ENCODE measurements around the gene S100A5. TPM values are rescaled to one million over a fixed set of nuclear protein-coding genes. Genes with fewer than 3 reads are reported as not detected.

S100A5 gene
- total and polyA plus RNA-seq, 9 of the 15 experiments (the other 6 are each of a cell fraction or from before 2014, with no cell fraction given) = 0.56 to 1.4 (median 0.64) TPM; not detected in 5

- TF ChIP-seq MGA (IDR thresholded peaks at IDR 0.05) (peak; percentile 44), SLC30A9 (CRISPR knock-in tag; IDR thresholded peaks at IDR 0.05) (no peak), RERE (CRISPR knock-in tag; IDR thresholded peaks at IDR 0.05; ENCODE audit: borderline replicate concordance) (no peak), EP300 (IDR thresholded peaks at IDR 0.05; ENCODE audit: low read length) (0 out of 2 replicates have a peak, but pooled peaks have one; percentile 18), ETV1 (tag; conservative IDR thresholded peaks at IDR 0.05; ENCODE audit: low read depth) (no peak), MAZ (CRISPR knock-in tag; conservative IDR thresholded peaks at IDR 0.05 in 1 of 2, IDR thresholded peaks at IDR 0.05 in 1 of 2) (no peak), IRF9 (tag; IDR thresholded peaks at IDR 0.05) (no peak), BRCA1 (IDR thresholded peaks at IDR 0.05) (no peak), BRCA1 (CRISPR knock-in tag; IDR thresholded peaks at IDR 0.05) (no peak), FOS (IDR thresholded peaks at IDR 0.05; ENCODE audit: extremely low read depth, insufficient read length) (no peak)
These were observed 2.4 kb downstream of the S100A5 start (continued) for GRCh38 chr1:153538315-153538821.

All from K562 (cell line).